ENCODE measurements around the gene PODN. TPM values are rescaled to one million over a fixed set of nuclear protein-coding genes. Genes with fewer than 3 reads are reported as not detected.

PODN gene
- total RNA-seq, 1 experiment from 2014 or later, result not detected

- TF ChIP-seq CTCF (conservative IDR thresholded peaks at IDR 0.05) (no peak), EZH2 (IDR thresholded peaks at IDR 0.05; ENCODE audit: low read depth) (no peak)
- no peak overlapping the region for H3K27ac ChIP-seq
- H3K36me3 ChIP-seq (ENCODE audit: low read depth), result no peaks in the 10 kb centered on the region
- ChIA-PET CTCF (no interaction called here), POLR2A (ENCODE audit: unreplicated experiment) (no interaction called here)
- H3K4me3 ChIP-seq, result no peak overlapping the region
- H3K4me1 ChIP-seq (replicated peaks; ENCODE audit: insufficient read depth), result no peaks in the 10 kb centered on the region
- H3K27me3 ChIP-seq (ENCODE audit: insufficient read depth, low read depth), result no peaks in the 10 kb centered on the region
- H3K9me2 ChIP-seq (ENCODE audit: insufficient read depth), result no peaks in the 10 kb centered on the region
- no peaks in the 10 kb centered on the region for H3F3A ChIP-seq (ENCODE audit: insufficient read depth, low read depth)
- no peak for DNase-seq
- no peaks in the 10 kb centered on the region for H3K9me3 ChIP-seq (ENCODE audit: insufficient read depth, low read depth)
- BruUV-seq (replicated peaks), result no TSS peak
- H2AFZ ChIP-seq, result no peak overlapping the region
- H3K4me2 ChIP-seq, result no peak overlapping the region
- H4K20me1 ChIP-seq (ENCODE audit: insufficient read depth), result no peaks in the 10 kb centered on the region
- H3K79me2 ChIP-seq (ENCODE audit: low read depth), result no peaks in the 10 kb centered on the region
- intact Hi-C loops (cut with micrococcal nuclease; ENCODE audit: unreplicated experiment), result loop anchor here (10.0 kb wide), 1 partner anchor 93 kb away; no protein-coding TSS in a partner anchor
Observed at GRCh38 chr1:53081384-53082066, 19.5 kb downstream of the PODN start.

DNA sequence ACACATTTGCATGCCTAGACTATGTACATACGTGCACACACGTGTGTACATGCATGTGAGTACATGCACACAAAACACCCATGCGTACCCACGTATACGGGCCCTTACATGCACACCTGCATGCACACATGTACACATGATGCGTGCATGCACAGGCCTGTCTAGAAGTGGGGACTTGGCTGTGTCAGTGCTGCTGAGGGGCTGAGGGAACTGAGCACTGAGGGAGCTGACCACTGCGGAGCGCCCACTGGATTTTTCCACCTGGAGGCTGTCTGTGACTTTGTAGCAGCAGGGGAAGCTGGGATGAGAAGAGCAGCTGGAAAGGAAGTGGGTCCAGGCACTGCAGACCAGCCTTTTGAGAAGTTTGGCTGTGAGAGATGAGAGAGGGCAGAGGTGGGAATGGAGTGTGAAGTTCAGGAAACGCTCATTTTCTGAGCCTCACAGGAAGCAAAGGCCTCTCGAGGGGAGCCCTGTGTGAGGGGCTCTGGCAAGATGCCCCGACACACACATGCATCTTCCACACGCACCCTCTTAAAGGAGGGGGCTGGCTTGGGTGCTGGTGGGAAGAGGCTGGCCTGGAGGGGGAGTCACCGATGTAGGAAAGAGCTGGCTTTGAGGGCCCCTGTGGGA, 20.9 kb downstream of the PODN start:
- CTCF ChIA-PET, result interaction anchor here (0.5 kb wide), 1 partner anchor 15 kb away, joined by 4 read pairs; no protein-coding TSS in a partner anchor
- no peaks in the 10 kb centered on the region for H3K36me3 ChIP-seq (ENCODE audit: low read depth)
- H3K27ac ChIP-seq, result no peak overlapping the region
- H3K9me3 ChIP-seq (ENCODE audit: insufficient read depth, low read depth), result no peaks in the 10 kb centered on the region
- BruUV-seq (replicated peaks), result no TSS peak
- POLR2A ChIA-PET (ENCODE audit: unreplicated experiment), result no interaction called here
- no peaks in the 10 kb centered on the region for H3K79me2 ChIP-seq (ENCODE audit: low read depth)
- TF ChIP-seq CTCF (conservative IDR thresholded peaks at IDR 0.05), result no peak
- no peak for TF ChIP-seq EZH2 (IDR thresholded peaks at IDR 0.05; ENCODE audit: low read depth)
- H2AFZ ChIP-seq, result no peak overlapping the region
- H3K27me3 ChIP-seq (ENCODE audit: insufficient read depth, low read depth), result no peaks in the 10 kb centered on the region
- no peaks in the 10 kb centered on the region for H3F3A ChIP-seq (ENCODE audit: insufficient read depth, low read depth)
- H3K9me2 ChIP-seq (ENCODE audit: insufficient read depth), result no peaks in the 10 kb centered on the region
- DNase-seq, result no peak
- no peaks in the 10 kb centered on the region for H3K4me1 ChIP-seq (replicated peaks; ENCODE audit: insufficient read depth)
- no peak overlapping the region for H3K4me3 ChIP-seq
- H3K4me2 ChIP-seq, result no peak overlapping the region
- no peaks in the 10 kb centered on the region for H4K20me1 ChIP-seq (ENCODE audit: insufficient read depth)
- intact Hi-C loops (cut with micrococcal nuclease; ENCODE audit: unreplicated experiment), result loop anchor here (10.0 kb wide), 1 partner anchor 92 kb away; no protein-coding TSS in a partner anchor

DNA sequence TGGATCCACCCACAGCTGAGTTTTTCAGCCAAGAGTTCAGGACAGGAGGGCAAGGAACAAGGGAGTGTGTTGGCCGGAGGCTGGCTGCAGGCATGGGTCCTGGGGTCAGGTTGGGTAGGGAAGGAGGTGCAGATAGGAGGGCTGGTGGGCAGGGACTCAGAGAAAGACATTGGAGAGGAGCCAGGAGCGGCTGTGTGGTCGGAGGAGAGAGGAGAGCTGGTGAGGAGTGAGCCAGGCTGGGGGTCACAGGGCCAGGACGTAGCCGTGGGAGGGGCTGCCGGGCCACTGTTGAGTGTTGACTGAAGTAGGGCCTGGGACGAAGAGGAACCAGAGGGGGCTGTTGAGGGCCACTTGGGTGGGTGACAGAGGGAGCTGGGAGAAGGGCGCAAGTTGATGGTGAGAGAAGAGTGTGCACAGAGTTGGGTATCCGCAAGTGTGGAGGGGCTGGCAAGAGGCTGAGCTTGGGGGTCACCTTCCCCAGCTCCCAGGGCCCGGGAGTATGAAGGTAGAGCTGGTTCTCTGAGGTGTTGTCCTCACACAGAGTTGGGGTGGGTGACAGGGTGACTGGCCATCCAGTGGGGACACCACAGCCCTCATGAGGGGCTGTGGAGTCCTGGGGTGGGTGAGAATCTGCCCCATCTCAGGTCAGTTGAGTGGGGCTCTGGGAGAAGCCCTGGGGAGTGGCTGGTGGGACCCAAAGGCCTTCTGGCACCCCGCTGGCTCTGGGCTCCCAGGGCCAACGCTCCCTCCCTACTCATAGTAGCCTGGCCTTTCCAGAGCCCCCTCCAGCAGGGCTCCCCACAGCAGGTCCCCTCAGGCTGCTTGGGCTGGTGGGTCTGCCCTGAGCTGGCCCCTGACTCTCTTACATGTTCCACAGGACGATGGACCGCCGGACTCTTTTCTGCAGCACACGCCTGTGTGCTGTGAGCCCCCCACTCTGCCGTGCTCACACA, 21.9 kb downstream of the PODN start:
- Histone ChIP-seq H3K36me3 (ENCODE audit: low read depth) (no peaks in the 10 kb centered on the region), H3K4me2 (no peak overlapping the region), H3K79me2 (ENCODE audit: low read depth) (no peaks in the 10 kb centered on the region), H3K27ac (no peak overlapping the region), H4K20me1 (ENCODE audit: insufficient read depth) (no peaks in the 10 kb centered on the region), H3K27me3 (ENCODE audit: insufficient read depth, low read depth) (no peaks in the 10 kb centered on the region), H3K4me3 (no peak overlapping the region), H2AFZ (no peak overlapping the region), H3F3A (ENCODE audit: insufficient read depth, low read depth) (no peaks in the 10 kb centered on the region), H3K9me2 (ENCODE audit: insufficient read depth) (no peaks in the 10 kb centered on the region), H3K4me1 (replicated peaks; ENCODE audit: insufficient read depth) (no peaks in the 10 kb centered on the region), H3K9me3 (ENCODE audit: insufficient read depth, low read depth) (no peaks in the 10 kb centered on the region)
- TF ChIP-seq EZH2 (IDR thresholded peaks at IDR 0.05; ENCODE audit: low read depth) (no peak), CTCF (conservative IDR thresholded peaks at IDR 0.05) (no peak)
- no peak for DNase-seq
- BruUV-seq (replicated peaks), result no TSS peak
- intact Hi-C loops (cut with micrococcal nuclease; ENCODE audit: unreplicated experiment), result loop anchor here (10.0 kb wide), 1 partner anchor 91 kb away; no protein-coding TSS in a partner anchor
- POLR2A ChIA-PET (ENCODE audit: unreplicated experiment), result no interaction called here
- CTCF ChIA-PET, result interaction anchor here (0.6 kb wide), 1 partner anchor 331 kb away, joined by 5 read pairs; no protein-coding TSS in a partner anchor
